Activated CD4-positive, alpha-beta T cell treated with anti-CD3 and anti-CD28 coated beads, Interleukin-2, Interleukin-6, amounts not matched to agents 100 ng/mL and 50 ng/mL, durations not matched to agents 16 hours and 8 hours (primary cell): ENCODE results near the gene KCND1.

Experiments
- DNase-seq: peaks from one replicate; pipeline ENCODE4 v3.0.0-alpha.2; 2020

Gene KCND1

GRCh38 chrX:48937054-48937907, 34.4 kb downstream of the KCND1 start:
- peak; percentile 94 for DNase-seq

- DNase-seq, result no peak
Measured at GRCh38 chrX:48936429-48937053, 35.1 kb downstream of the KCND1 start.

GRCh38 chrX:48935301-48935670, 36.4 kb downstream of the KCND1 start:
- no peak for DNase-seq

GRCh38 chrX:48934581-48935300, 36.9 kb downstream of the KCND1 start:
- DNase-seq, result peak; percentile 54

GRCh38 chrX:48933757-48934156, 37.9 kb downstream of the KCND1 start:
- peak; percentile 42 for DNase-seq

GRCh38 chrX:48927736-48928382, 43.8 kb downstream of the KCND1 start:
- no peak for DNase-seq

- DNase-seq, result no peak
Measured at GRCh38 chrX:48927123-48927522, 44.5 kb downstream of the KCND1 start.

- no peak for DNase-seq
Measured at GRCh38 chrX:48924270-48924669, 47.4 kb downstream of the KCND1 start.

- no peak for DNase-seq
Measured at GRCh38 chrX:48923771-48924170, 47.9 kb downstream of the KCND1 start.

- no peak for DNase-seq
Measured at GRCh38 chrX:48920718-48921104, 50.9 kb downstream of the KCND1 start.

- DNase-seq, result peak; percentile 53
Measured at GRCh38 chrX:48919947-48920717, 51.5 kb downstream of the KCND1 start.

GRCh38 chrX:48919360-48919841, 52.2 kb downstream of the KCND1 start:
- DNase-seq, result peak; percentile 47

GRCh38 chrX:48918643-48919340, 52.9 kb downstream of the KCND1 start, which contains the start of gene PIM2:
PIM2 (minus strand) TSS chrX:48919024; CDS start chrX:48918834, 190 bp downstream.
- DNase-seq, result peak; percentile 94

- DNase-seq, result no peak
Measured at GRCh38 chrX:48918301-48918642, 53.4 kb downstream of the KCND1 start.

- DNase-seq, result peak; percentile 93
Measured at GRCh38 chrX:48917139-48918001, 54.3 kb downstream of the KCND1 start.

- DNase-seq, result no peak
Measured at GRCh38 chrX:48914593-48915493, 56.8 kb downstream of the KCND1 start.

- DNase-seq, result no peak
Measured at GRCh38 chrX:48913605-48914366, 57.9 kb downstream of the KCND1 start.

- peak; percentile 89 for DNase-seq
Measured at GRCh38 chrX:48911412-48912182, 60.0 kb downstream of the KCND1 start, which contains the start of gene SLC35A2. SLC35A2 (minus strand) TSS chrX:48911646; CDS start chrX:48911636, 10 bp downstream.
